ENCODE results near the gene ZG16. TPM values are rescaled to one million over a fixed set of nuclear protein-coding genes. Genes with fewer than 3 reads are reported as not detected.
A peak's percentile ranks its signal among the peaks of the same experiment; 100 is the strongest.
"Not testable (repeated sequence)": the region's sequence is repeated elsewhere in the genome, so short reads cannot be mapped to it uniquely, and the experiment has no call there.

The ZG16 gene
- total and polyA plus RNA-seq, 8 donors, result 0.76 to 33.6 (median 1.1) TPM; not detected in 5

GRCh38 chr16:29774730-29775129 lies 3.3 kb upstream of the ZG16 start:
- Histone ChIP-seq H3K27ac (no peak overlapping the region), H3K36me3 (no peaks in the 10 kb centered on the region), H3K4me3 (no peak overlapping the region), H3K9me3 (no peaks in the 10 kb centered on the region), H3K27me3 (peaks cover 0 to 7% (median 0%) of the 10 kb centered on the region in 3 donors), H3K4me1 (no peaks in the 10 kb centered on the region)
- WGBS, 5 donors, result 88 to 94% (median 91%) methylated on average over 5 of the region's 5 CpGs
- TF ChIP-seq CTCF (IDR thresholded peaks at IDR 0.05) (no peak), EP300 (IDR thresholded peaks at IDR 0.05) (no peak), POLR2A (IDR thresholded peaks at IDR 0.05) (no peak), POLR2AphosphoS5 (IDR thresholded peaks at IDR 0.05) (no peak)
- no peak for DNase-seq
- intact Hi-C loops (cut with DNase I; ENCODE audit: low total_unique reads), result loop anchor here (5.0 kb wide), 1 partner anchor 47 kb away; no protein-coding TSS in a partner anchor

GRCh38 chr16:29775742-29776408 lies 2.2 kb upstream of the ZG16 start:
- no peaks in the 10 kb centered on the region for H3K4me1 ChIP-seq
- no peak for TF ChIP-seq EP300 (IDR thresholded peaks at IDR 0.05)
- no peak for TF ChIP-seq POLR2AphosphoS5 (IDR thresholded peaks at IDR 0.05)
- no peak for TF ChIP-seq CTCF (IDR thresholded peaks at IDR 0.05)
- no peak for TF ChIP-seq POLR2A (IDR thresholded peaks at IDR 0.05)
- peak in 1 of 2 donors; percentile 27 for DNase-seq
- intact Hi-C loops (cut with DNase I; ENCODE audit: low total_unique reads), result loop anchor here (5.0 kb wide), 1 partner anchor 49 kb away; no protein-coding TSS in a partner anchor
- H3K9me3 ChIP-seq, result no peaks in the 10 kb centered on the region
- H3K36me3 ChIP-seq, result no peaks in the 10 kb centered on the region
- H3K4me3 ChIP-seq, result no peak overlapping the region
- peaks cover 0 to 14% (median 0%) of the 10 kb centered on the region in 3 donors for H3K27me3 ChIP-seq
- 71 to 80% (median 75%) methylated on average over 4 of the region's 4 CpGs for WGBS, 5 donors
- H3K27ac ChIP-seq, result no peak overlapping the region

- Histone ChIP-seq H3K4me1 (no peaks in the 10 kb centered on the region), H3K4me3 (no peak overlapping the region), H3K27ac (no peak overlapping the region), H3K27me3 (peaks cover 0 to 14% (median 0%) of the 10 kb centered on the region in 3 donors), H3K36me3 (no peaks in the 10 kb centered on the region), H3K9me3 (no peaks in the 10 kb centered on the region)
- WGBS, 5 donors, result 35 to 62% (median 51%) methylated on average over 10 of the region's 10 CpGs
- no peak for TF ChIP-seq POLR2A (IDR thresholded peaks at IDR 0.05)
- TF ChIP-seq POLR2AphosphoS5 (IDR thresholded peaks at IDR 0.05), result no peak
- no peak for TF ChIP-seq CTCF (IDR thresholded peaks at IDR 0.05)
- no peak for DNase-seq
- intact Hi-C loops (cut with DNase I; ENCODE audit: low total_unique reads), result loop anchor here (5.0 kb wide), 1 partner anchor 52 kb away; no protein-coding TSS in a partner anchor
Observed at GRCh38 chr16:29779474-29779873, 1.4 kb downstream of the ZG16 start.

GRCh38 chr16:29783094-29783953 lies 5.3 kb downstream of the ZG16 start:
- peaks cover 0 to 11% (median 10%) of the 10 kb centered on the region in 4 donors for H3K4me1 ChIP-seq
- 59 to 65% (median 63%) methylated on average over 13 of the region's 13 CpGs for WGBS, 5 donors
- H3K4me3 ChIP-seq; intact Hi-C loops (cut with DNase I; ENCODE audit: low total_unique reads); H3K27ac ChIP-seq; H3K9me3 ChIP-seq; H3K36me3 ChIP-seq; DNase-seq: not testable (repeated sequence)
- H3K27me3 ChIP-seq, result peaks cover 0 to 14% (median 0%) of the 10 kb centered on the region in 3 donors
